ENCODE results near the gene ZNF575. TPM values are rescaled to one million over a fixed set of nuclear protein-coding genes. Genes with fewer than 3 reads are reported as not detected.

The ZNF575 gene
- total RNA-seq, 1 experiment from 2014 or later = 0.08 TPM

DNA sequence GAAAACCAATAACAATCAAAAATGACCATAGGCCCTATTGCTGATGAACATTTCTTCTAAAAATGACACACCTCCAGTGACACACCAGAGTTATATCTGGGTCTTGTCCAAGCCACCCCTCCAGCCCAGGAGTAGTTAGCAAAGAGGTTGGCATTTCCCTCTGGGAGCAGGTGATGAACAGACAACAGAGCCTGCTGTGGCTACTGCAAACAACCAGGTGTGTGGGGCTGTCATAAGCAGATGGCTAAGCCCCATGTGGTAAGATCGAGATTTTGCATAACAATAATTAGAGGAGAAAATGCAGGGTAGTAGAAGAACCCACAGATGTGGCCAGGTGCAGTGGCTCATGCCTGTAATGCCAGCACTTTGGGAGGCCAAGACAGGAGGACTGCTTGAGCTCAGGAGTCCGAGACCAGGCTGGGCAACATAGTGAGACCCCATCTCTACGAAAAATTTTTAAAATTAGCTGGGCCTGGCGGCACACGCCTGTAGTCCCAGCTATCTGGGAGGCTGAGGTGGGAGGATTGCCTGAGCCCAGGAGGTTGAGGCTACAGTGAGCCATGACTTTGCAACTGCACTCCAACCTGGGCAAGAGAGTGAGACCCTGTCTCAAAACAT lies 37.3 kb downstream of the ZNF575 start:
- no peak for DNase-seq (ENCODE audit: low spot score)

DNA sequence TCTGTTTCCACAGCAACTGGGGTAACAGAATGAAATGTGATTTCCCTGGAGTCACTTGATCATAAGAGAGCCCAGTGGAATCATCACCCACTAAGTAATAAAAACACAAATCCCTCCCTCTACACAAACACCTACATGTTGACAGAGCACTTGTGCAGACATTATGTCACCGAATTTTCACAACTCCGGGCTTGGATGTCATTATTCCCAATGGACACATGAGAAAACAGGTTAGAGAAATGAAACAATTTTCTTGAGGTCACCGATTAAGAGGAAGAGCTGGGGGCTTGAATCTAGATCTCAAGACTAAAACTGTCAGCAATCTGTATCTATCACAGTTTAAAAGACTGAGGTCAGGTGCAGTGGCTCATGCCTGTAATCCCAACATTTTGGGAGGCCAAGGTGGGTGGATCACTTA lies 39.2 kb downstream of the ZNF575 start:
- no peak for DNase-seq (ENCODE audit: low spot score)

DNA sequence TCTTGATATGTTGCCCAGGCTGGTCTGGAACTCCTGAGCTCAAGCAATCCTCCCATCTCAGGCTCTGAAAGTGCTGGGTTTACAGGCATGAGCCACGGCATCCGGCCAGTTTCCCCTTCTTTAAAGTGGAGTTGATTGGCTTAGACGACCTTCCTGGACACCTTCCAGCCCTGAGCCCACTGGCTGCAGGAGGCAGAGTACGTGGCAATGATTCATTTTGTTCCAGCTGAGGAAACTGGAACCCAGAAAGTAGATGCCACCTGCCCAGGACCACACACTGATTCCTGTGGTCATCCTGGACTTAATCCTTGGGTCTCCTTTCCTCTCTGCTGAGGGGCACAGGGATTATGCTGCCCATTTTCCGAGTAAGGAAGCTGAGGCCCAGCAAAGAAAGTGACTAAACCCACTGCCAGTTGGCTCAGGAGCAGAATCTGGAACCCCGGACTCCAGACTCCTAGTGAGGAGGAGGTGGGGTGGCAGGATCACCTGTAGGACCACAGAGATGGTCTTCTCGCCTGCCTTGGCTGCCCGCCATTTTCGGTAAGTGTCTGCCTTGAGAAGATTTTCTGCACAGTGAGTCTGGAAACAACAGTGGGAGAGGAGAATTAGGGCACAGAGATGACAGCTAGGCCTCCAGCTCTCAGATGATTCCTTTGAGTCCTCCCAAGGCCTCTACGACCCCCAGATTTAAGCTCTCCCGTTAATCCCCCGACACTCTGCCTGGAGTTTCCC lies 41.6 kb downstream of the ZNF575 start:
- DNase-seq (ENCODE audit: low spot score) = no peak

DNA sequence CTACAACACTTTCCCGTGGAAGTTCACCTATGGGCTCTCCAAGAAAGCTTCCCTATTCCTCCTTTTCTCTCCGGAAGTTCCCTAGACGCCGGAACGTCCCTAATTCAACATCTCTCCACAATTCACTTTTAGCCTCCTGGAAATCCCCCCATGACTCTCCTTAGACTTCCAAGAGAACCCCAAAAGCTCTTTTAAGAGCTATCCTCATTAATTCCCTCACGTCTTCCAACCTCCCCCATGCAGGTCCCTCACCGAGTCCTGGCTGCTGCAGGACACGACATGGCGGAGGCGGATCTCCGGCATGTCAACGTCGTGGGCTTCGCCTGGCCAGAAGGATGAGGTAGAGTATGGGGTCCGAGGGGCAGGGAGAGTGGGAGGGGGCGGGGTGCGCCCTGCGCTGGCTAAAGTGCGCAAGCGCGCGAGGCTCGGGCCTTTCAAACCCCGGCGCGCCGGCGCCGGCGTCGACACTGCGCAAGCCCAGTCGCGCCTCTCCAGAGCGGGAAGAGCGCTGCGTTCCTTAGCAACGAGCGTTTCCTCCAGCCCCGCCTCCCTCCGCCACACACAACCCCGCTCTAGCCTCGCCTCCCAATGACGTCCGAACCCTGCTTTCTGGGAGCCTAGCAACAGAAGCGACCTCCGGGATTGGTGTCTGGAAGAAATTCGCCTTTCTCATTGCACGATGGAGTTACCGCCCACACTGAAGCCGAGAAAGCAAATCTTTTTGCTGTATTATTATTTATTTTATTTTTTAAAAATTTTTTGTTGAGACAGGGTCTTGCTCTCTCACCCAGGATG lies 42.4 kb downstream of the ZNF575 start, which contains the start of the genes PINLYP and XRCC1:
Gene PINLYP (plus strand): TSS at position 646 of the 795 bp plus-strand sequence. CDS start 1,391 bp downstream, outside the sequence.
Gene XRCC1 (minus strand): TSS at position 372 of the 795 bp plus-strand sequence. CDS start 69 bp downstream, at position 303.
- DNase-seq (ENCODE audit: low spot score) = peak; percentile 100

DNA sequence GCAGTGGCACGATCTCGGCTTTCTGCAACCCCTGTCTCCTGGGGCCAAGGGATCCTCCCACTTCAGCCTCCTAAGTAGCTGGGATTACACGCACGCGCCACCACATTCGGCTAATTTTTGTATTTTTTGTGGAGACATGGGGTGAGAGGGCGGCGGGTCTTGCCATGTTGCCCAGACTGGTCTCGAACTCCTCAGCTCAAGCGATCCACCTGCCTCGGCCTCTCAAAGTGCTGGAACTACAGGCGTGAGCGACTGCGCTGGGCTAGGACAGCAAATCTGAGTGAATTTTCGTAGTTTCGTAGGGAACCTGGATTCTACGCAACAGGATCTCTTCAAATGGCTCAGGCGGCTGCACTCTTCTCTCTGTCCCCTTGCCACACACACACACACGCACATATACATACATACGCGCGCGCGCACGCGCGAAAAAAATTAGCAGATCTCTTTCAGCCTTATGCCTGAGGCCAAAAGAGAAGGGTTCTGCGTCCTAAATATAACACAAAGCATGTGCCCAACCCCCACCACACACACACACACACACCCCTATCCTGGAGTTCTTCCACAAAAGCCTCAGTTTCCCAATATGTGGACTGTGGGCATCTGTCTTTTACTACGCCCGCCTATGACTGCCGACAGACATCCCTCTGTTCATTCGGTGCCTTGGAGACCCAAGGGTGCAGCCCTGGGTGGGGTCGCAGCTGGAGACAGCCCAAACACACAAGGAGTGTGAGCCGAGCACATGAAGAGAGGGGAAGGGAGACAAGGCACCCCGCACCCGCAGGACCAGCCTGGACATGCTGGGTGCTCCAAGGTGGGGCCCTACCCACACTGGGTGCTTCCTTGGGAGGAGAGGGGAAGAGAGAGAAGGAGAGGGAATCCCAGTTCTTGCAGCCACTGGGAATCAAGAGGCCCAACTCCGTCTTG lies 43.2 kb downstream of the ZNF575 start:
- DNase-seq (ENCODE audit: low spot score) = no peak

DNA sequence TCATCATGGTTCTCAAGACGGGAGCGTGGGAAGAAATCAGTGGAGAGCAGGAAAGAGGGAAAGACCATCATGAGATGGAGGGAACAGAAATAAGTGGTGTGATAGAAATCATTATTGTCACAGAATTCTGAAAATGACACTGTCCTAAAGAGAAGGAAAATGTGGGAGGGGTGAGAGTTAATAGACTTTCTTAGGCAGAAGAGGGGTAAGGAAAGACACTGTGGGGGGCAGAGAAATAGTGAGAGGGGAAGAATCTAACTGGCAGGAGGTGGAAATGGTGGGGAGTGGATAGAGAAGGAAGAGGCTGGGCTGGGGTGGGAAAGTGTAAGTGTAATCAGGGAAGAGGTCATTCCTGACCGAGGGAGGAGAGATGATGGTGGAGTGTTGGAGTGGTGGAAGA lies 45.8 kb downstream of the ZNF575 start:
- DNase-seq (ENCODE audit: low spot score) = no peak

DNA sequence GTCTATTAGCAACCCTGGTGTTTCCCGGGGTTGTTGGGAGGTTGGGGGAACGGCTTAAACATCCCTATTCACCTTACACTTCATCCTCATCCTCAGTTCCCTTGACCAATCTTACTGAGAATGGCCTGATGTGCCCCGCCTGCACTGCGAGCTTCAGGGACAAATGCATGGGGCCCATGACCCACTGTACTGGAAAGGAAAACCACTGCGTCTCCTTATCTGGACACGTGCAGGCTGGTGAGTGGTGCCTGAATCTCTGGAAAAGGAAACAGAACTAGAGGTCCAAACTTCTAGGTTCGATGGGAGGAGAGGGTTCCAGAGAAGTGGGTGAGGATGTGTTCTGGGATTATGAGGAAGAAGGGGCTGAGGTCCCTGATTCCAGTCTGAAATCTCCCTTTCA lies 48.5 kb downstream of the ZNF575 start:
- DNase-seq (ENCODE audit: low spot score) = no peak

DNA sequence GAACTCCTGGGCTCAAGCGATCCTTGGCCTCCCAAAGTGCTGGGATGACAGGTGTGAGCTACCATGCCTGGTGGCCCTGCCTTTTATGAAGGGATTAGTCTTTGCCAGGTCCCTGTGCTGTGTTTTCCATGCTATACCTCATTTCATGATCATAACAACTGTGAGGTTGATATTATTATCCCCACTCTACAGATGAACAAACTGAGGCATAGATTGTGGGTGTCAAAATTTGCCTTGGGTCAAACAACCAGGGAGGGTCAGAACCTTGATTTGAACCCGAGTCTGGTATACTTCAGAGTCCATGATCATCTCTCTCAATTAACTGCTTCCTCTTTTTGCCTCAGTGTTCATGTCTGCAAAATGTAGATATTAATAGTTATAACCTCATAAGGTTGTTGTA lies 49.5 kb downstream of the ZNF575 start:
- no peak for DNase-seq (ENCODE audit: low spot score)

DNA sequence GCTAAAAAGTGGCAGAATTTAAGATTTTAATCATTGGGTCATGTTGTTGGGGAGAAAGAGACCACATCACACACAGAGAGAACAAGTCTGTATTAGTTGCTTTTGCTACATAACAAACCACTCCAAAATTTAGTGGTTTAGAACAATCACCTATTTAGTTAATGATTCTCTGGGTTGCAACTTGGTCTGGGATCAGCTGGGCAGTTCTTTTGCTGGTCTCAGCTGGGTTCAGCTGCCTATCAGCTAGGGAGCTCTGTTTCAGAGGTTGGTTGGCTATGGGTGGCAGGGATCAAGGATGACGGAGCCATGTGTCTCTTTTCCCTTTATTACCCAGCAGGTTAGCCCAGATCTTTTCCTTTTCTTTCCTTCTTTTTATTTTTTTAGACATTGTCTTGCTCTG lies 51.5 kb downstream of the ZNF575 start:
- DNase-seq (ENCODE audit: low spot score) = no peak

Other genes starting within 250 kb of the ZNF575 start
- gene CD177, start 179.5 kb upstream of the ZNF575 start, total RNA-seq (2014; rRNA removed; shearing (Covaris generic)) = not detected in 2 replicates
- not detected in 2 replicates for gene TEX101, start 118.3 kb upstream of the ZNF575 start, total RNA-seq (2014; rRNA removed; shearing (Covaris generic))
- gene LYPD3, start 67.6 kb upstream of the ZNF575 start, total RNA-seq (2014; rRNA removed; shearing (Covaris generic)) = 0.05 and 0.78 TPM in 2 replicates
- 45.7 and 52.4 TPM in 2 replicates for gene PHLDB3, start 28.4 kb upstream of the ZNF575 start, total RNA-seq (2014; rRNA removed; shearing (Covaris generic))
- 179 and 190 TPM in 2 replicates for gene ETHE1, start 6.0 kb upstream of the ZNF575 start, total RNA-seq (2014; rRNA removed; shearing (Covaris generic))
- 59.7 and 60.1 TPM in 2 replicates for gene XRCC1, start 42.3 kb downstream of the ZNF575 start, total RNA-seq (2014; rRNA removed; shearing (Covaris generic))
- 0.03 TPM in 1 of 2 replicates, not detected in the other for gene PINLYP, start 42.6 kb downstream of the ZNF575 start, total RNA-seq (2014; rRNA removed; shearing (Covaris generic))
- 23.0 and 26.0 TPM in 2 replicates for gene IRGQ, start 62.9 kb downstream of the ZNF575 start, total RNA-seq (2014; rRNA removed; shearing (Covaris generic))
- gene ZNF576, start 63.4 kb downstream of the ZNF575 start, total RNA-seq (2014; rRNA removed; shearing (Covaris generic)) = 29.6 and 41.8 TPM in 2 replicates
- gene SRRM5, start 78.9 kb downstream of the ZNF575 start, total RNA-seq (2014; rRNA removed; shearing (Covaris generic)) = 0.50 and 0.74 TPM in 2 replicates
- gene ZNF428, start 86.4 kb downstream of the ZNF575 start, total RNA-seq (2014; rRNA removed; shearing (Covaris generic)) = 92.9 and 100 TPM in 2 replicates
- 2.7 and 6.4 TPM in 2 replicates for gene CADM4, start 106.7 kb downstream of the ZNF575 start, total RNA-seq (2014; rRNA removed; shearing (Covaris generic))
- gene PLAUR, start 137.0 kb downstream of the ZNF575 start, total RNA-seq (2014; rRNA removed; shearing (Covaris generic)) = 174 and 190 TPM in 2 replicates
- gene IRGC, start 182.9 kb downstream of the ZNF575 start, total RNA-seq (2014; rRNA removed; shearing (Covaris generic)) = 0.08 TPM in 1 of 2 replicates, not detected in the other
- 89.4 and 99.7 TPM in 2 replicates for gene SMG9, start 221.8 kb downstream of the ZNF575 start, total RNA-seq (2014; rRNA removed; shearing (Covaris generic))
- gene KCNN4, start 247.8 kb downstream of the ZNF575 start, total RNA-seq (2014; rRNA removed; shearing (Covaris generic)) = 0.44 TPM in 1 of 2 replicates, not detected in the other